Spleen (tissue), 7 donors: ENCODE results near the gene IGFBP7.

ENCODE experiments used
- POLR2A ChIP-seq, 3 donors: fragments of 450-650 bp; IDR thresholded peaks; one replicate each; pipeline ENCODE4 v1.5.1; 2017; ENCODE audit warnings: antibody characterized with exemption in 3 of 3, mild to moderate bottlenecking in 1 of 3
- POLR2AphosphoS5 ChIP-seq, 3 donors: sonication (generic); formaldehyde crosslinking; IDR thresholded peaks; one replicate each; pipeline ENCODE4 v1.5.1; 2017; ENCODE audit warnings: antibody characterized with exemption in 3 of 3
- TF ChIP-seq, protein P1 (sequence below), 11 experiments: fragments of 200-600 bp in 7 of 11; fragments of 450-650 bp in 4 of 11; sonication (generic) in 4 of 11; IDR thresholded peaks in 8 of 11; conservative IDR thresholded peaks in 3 of 11; 1 replicate in 7 of 11; 2 replicates in 4 of 11; pipeline versions ENCODE4 v1.4.0 to v1.8.0; 2016 to 2021; ENCODE audit warnings: antibody characterized with exemption in 11 of 11, inconsistent platforms in 4 of 11, mild to moderate bottlenecking in 1 of 11
- donor health status: DM: no; HTN: no; CAD: no; lungs with moderate emphysema.
- donor health status: DM: no; HTN: no; CAD: no.
- donor health status: DM: no; HTN: no; CAD: no.

DNA sequence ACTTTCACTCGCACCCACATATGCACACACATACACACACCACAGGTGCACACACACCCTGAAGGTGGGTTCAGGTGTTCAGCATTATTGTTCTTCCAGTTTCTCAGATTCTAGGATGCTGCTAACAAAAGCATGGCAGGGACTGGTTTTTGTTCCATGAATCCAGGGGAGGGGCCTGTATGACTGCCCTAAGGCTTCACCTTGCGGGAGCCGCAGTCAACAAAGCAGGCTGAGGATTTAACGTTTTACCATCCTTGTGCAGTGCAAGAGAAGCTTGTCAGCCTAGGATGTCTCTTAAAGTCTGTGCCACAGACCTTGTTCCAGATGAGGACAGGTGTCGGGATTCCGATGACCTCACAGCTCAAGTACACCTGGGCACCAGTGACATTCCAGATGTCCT lies 69.7 kb downstream of the IGFBP7 start:
- TF ChIP-seq, protein P1, sequence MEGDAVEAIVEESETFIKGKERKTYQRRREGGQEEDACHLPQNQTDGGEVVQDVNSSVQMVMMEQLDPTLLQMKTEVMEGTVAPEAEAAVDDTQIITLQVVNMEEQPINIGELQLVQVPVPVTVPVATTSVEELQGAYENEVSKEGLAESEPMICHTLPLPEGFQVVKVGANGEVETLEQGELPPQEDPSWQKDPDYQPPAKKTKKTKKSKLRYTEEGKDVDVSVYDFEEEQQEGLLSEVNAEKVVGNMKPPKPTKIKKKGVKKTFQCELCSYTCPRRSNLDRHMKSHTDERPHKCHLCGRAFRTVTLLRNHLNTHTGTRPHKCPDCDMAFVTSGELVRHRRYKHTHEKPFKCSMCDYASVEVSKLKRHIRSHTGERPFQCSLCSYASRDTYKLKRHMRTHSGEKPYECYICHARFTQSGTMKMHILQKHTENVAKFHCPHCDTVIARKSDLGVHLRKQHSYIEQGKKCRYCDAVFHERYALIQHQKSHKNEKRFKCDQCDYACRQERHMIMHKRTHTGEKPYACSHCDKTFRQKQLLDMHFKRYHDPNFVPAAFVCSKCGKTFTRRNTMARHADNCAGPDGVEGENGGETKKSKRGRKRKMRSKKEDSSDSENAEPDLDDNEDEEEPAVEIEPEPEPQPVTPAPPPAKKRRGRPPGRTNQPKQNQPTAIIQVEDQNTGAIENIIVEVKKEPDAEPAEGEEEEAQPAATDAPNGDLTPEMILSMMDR (IDR thresholded peaks at IDR 0.05 in 8 of 11, conservative IDR thresholded peaks at IDR 0.05 in 3 of 11): no peak
- TF ChIP-seq POLR2A (IDR thresholded peaks at IDR 0.05) (no peak), POLR2AphosphoS5 (IDR thresholded peaks at IDR 0.05) (no peak)
